ENCODE data around the gene ATP6V1G2. TPM values are rescaled to one million over a fixed set of nuclear protein-coding genes. Genes with fewer than 3 reads are reported as not detected.
A peak's percentile ranks its signal among the peaks of the same experiment; 100 is the strongest.
"Not testable (repeated sequence)": the region's sequence is repeated elsewhere in the genome, so short reads cannot be mapped to it uniquely, and the experiment has no call there.

ATP6V1G2 gene
- total RNA-seq, 1 experiment from 2014 or later: 0.60 TPM

DNA sequence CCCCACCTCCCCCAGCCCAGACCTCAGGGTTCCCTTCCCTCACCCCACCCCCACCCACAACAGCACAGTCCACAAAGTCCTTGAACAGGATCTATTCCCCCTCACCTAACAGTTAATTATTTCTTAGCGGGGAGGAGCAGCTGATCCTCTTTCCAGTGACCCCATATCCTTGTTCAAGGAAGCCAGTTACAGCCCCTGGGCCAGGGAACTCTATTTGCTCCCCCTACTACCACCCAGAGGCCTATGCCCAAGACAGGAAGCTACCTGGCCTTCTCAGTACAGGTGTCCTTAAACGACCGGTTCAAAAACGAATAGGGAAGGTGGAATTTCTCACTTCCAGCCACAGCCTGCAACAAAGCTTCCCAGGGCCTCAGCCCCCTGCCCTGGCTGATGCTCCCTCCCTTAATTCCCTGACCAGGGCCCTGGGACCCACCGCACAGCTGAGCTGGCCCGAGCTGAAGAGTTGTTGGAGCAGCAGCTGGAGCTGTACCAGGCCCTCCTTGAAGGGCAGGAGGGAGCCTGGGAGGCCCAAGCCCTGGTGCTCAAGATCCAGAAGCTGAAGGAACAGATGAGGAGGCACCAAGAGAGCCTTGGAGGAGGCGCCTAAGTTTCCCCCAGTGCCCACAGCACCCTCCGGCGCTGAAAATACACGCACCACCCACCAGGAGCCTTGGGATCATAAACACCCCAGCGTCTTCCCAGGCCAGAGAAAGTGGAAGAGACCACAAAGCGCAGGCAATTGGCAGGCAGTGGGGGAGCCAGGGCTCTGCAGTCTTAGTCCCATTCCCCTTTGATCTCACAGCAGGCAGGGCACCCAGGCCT lies 16.9 kb downstream of the ATP6V1G2 start:
- peak; percentile 20 for DNase-seq (ENCODE audit: low spot score)

DNA sequence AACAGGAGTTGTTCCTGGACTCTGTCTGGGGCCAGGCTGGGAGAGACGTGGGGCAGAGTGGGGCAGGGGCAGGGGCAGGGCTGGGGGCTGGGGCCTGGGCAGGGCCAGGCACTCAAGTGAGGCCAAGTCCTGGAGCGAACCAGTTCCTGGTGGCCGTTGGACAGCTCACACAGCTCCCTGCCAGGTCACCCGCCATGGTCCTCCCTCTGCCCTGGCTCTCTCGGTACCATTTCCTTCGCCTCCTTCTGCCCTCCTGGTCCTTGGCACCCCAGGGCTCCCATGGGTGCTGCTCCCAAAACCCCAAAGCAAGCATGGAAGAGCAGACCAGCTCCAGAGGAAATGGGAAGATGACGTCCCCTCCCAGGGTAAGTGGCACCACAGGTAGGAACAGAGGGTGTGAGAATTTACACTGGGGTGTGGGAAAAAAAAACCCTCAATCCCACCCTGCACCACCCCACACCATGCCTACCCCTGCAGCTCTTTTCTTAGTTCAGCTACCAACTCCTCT lies 17.5 kb downstream of the ATP6V1G2 start, which contains the start of gene MCCD1:
MCCD1 (plus strand) TSS at position 142 of the 508 bp plus-strand sequence; CDS start at position 195, 53 bp downstream.
- DNase-seq (ENCODE audit: low spot score): no peak

DNA sequence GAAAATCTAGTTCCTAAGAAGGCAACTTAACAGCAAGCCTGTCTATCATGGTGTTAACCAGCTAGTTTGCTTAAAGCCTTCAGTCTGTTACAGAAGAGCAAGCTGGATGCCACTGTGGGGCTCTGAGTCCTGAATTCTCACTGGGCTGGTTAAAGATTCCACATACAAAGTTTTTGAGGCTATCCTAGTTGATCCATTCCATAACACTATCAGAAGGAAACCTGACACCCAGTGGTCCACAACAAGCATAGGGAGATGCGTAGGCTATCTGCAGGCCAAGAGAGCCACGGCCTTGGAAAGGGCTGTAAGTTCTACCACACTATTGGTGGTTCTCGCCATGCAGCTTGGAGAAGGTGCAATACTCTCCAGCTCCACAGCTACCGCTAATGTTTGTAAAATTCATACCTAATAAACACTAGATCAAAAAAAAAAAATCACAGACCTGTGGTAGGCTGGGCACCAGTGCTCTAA lies 18.1 kb downstream of the ATP6V1G2 start:
- DNase-seq (ENCODE audit: low spot score): no peak

DNA sequence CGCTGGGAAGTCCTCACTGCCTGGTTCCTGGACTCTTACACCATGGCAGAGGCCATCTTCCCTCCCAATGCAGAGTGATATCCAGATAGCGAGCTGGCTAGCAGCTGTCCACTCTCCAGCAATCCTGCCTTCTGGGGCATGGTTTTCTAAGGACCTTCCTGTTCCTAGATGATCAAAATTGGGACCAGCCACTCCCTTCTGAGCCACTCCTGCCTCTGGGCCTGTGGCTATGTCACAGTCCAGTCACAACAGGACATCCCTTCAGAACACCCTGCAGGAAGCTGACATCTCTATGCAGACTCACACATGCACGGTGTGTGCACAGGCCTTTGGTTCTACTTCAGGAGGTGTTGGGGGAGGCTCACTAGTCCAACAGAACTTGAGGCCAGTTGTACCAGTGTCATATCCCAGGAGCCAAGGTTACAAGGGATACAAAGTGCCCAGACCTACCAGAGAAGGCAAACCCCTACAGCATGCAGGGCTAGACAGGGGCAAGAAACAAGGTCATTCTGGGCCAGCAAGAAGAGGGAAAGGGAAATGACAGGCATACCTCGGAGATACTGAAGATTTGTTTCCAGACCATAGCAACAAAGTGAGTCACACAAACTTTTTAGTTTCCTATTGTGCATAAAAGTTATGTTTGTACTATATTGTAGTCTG lies 20.3 kb downstream of the ATP6V1G2 start:
- DNase-seq (ENCODE audit: low spot score): no peak

DNA sequence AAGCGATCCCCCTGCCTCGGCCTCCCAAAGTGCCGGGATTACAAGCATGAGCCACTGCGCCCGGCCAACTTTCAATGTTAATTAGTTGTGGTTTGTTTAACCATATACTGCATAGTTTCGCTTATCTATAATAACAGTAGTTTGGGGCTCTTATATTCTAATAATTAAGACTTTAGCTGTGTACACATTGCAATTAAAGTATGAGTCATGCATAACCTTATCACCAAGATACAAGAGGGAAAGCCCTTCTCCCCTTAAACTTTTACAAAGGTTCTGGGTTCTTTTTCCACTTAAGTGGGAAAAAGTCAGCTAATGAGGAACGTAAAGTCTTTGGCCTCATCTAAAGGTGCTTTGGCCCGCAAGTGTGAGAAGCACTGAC lies 20.9 kb downstream of the ATP6V1G2 start:
- no peak for DNase-seq (ENCODE audit: low spot score)

DNA sequence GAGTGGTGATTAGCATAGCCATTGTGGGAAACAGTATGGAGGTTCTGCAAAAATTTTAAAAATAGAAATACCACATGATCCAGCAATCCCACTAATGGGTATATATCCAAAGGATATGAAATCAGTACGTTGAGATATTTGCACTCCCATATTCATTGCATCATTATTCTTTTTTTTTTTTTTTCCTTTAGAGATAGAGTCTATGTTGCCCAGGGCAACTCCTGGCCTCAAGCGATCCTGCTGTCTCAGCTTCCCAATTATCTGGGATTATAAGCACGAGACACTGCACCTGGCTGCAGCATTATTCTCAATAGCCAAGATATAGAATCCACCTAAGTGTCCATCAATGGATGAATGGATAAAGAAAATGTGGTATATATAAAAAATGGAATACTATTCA lies 24.6 kb downstream of the ATP6V1G2 start:
- DNase-seq (ENCODE audit: low spot score): no peak

DNA sequence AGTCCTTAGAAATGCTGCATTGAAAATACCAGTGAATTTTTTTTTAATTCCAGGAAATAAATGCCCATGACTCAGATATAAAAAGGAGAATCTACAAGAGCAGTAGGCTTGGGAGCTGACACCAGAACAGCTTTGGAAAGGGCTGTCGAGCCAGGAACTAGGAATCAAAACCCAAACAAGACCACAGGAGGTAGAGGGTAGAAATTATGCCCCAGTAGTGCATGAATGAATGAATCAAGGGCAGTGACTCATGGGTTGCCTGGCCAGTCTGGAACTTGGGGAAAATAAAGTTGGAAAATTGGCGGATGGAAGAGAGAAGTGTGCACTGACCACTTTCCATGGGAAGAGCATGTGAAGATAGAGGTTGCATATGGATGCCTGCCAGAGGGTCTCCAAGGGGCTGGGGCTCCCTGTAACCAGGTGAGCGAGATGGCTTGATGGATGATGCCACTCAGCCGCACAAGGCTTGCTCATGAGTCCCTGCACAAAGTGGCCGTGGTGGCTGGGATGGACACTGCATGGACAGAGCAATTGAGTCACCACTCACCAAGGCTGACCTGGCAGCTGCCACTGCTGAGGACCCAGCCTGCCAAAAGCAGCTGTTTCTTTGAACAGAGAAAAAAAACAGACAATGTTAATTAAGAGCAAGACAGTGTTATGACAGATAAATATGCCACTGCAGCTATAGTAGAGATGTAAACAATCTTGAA lies 32.8 kb downstream of the ATP6V1G2 start:
- no peak for DNase-seq (ENCODE audit: low spot score)

DNA sequence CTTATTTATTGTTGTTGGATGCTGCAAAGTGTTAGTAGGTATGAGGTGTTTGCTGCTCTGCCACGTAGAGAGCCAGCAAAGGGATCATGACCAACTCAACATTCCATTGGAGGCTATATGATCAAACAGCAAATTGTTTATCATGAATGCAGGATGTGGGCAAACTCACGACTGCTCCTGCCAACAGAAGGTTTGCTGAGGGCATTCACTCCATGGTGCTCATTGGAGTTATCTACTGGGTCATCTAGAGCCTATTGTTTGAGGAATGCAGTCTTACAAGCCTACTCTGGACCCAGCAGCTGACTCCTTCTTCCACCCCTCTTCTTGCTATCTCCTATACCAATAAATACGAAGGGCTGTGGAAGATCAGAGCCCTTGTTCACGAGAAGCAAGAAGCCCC lies 36.4 kb downstream of the ATP6V1G2 start:
- DNase-seq (ENCODE audit: low spot score): peak; percentile 36

DNA sequence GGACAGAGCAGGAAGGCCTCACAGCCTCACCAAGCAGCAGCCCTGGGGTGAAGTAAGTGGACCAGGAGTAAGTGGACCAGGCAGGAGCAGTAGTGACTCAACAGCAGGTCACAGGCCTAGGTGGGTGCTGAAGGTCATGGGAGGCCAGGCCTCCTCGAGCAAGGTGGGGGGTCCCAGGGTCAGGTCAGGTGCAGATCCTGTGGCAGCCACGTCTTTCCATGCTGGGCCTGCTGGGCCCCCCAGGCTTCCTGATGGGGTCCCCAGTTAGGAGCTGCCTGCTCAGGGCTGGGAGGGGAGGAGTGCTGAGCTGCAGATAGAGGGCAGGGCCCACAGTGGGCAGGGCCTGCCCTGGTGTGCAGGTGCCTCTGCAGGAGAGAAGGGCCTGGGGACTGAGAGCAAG lies 37.4 kb downstream of the ATP6V1G2 start:
- not testable (repeated sequence) for DNase-seq (ENCODE audit: low spot score)

DNA sequence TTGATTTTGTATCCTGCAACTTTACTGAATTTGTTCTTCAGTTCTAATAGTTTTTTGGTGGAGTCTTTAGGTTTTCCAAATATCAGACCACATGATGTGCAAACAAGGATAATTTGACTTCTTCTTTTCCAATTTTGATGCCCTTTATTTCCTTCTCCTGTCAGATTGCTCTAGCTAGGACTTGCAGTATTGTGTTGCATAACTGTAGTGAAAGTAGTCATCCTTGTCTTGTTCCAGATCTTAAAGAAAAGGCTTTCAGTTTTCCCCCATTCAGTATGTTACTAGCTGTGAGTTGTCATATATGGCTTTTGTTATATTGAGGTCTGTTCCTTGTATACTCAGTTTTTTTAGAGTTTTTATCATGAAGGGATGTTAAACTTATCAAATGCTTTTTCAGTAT lies 43.8 kb downstream of the ATP6V1G2 start:
- no peak for DNase-seq (ENCODE audit: low spot score)

DNA sequence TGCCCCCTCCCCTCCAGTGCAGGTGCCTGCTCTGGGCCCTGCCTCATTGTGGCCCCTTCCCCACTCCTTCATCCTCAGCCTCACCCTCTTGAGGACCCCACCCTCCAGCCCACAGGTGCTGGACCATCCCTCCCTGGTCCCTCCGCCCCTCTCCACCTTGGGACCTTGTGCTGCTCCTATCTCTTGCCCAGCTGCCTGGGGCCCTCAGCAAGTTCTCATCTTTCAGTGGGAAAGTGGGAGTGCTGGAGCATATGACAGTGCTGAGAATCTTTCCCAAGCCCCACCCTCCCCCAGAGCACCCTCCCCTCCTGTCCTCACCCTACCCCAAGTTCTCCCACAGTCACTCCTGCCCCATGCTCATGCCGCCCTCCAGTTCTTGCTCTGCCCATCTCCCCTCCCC lies 46.8 kb downstream of the ATP6V1G2 start:
- DNase-seq (ENCODE audit: low spot score): not testable (repeated sequence)

DNA sequence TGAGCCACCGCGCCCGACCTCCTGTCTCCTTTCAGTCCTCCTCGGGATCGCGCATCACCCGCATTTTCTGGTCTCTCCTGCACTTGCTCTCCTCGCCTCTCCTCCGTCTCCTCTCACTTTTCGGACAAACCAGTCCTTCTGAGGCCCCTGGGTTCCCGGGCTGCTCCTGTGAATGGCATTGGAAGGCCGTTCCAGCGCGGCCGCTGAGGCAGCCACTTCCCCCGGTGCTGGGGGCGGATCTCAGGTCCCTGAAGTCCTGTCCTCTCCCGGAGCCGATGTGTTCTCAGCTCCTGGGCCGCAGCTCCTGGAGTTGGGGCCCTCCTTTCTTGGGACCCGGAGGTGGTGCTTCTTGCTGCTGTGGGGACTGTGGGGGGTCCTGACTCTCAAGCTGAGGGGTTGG lies 47.7 kb downstream of the ATP6V1G2 start:
- DNase-seq (ENCODE audit: low spot score): no peak

DNA sequence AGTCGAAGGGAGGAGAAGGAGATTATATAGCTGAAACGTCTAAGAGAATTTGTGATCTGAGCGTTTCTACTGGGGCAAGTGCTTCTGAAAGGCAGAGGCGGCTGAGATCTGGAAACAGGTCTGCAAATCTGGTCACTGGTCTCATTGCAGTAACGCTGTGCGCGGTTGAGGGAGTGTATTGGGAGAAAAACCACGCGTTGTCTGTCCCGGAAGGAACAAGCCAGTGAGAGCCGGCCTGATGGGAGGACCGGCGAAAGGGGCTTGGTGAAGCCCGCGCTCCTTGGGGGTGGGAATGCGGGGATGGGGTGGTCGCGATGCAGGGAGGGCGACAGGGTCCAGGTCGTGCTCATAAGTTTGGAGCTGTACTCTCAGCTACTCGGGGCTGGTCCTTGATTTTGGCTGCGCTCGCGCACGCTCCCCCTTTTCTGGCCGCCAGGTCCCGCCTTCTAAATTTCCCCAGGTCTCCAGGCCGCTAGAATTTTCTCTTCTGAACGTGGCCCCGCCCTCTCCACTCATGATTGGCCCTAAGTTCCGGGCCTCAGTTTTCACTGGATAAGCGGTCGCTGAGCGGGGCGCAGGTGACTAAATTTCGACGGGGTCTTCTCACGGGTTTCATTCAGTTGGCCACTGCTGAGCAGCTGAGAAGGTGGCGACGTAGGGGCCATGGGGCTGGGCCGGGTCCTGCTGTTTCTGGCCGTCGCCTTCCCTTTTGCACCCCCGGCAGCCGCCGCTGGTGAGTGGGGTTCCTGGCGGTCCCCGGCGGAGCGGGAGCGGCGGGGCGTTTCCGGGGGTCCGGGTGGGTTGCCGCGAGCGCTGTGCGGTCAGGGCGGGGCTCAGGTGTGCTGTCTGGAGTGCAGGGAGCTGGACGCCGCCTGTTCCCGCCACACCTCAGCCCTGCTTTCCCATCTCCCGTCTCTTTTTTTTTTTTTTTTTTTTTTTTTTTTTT lies 48.6 kb downstream of the ATP6V1G2 start, which contains the start of gene MICB:
MICB (plus strand) TSS at position 615 of the 946 bp plus-strand sequence; CDS start at position 664, 49 bp downstream.
- peak; percentile 65 for DNase-seq (ENCODE audit: low spot score)

DNA sequence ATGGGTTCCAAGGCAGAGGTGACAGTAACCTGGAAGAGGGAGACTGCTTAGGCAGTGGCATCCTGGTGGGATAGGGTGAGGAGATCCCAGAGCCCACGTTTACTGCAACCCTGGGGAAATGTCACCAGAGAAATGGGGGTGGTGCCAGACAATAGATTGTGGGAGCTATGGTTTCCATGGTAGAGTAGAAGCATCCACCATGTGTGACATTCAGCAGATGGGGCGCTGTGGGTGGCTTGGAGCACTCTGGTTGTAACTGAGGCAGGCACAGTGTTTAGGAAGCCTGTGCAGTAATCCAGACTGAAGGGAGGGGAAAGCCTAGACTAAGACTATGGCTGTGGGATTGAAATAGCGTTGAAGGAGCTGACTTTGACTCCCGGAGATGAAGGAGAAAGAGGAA lies 49.6 kb downstream of the ATP6V1G2 start:
- not testable (repeated sequence) for DNase-seq (ENCODE audit: low spot score)

DNA sequence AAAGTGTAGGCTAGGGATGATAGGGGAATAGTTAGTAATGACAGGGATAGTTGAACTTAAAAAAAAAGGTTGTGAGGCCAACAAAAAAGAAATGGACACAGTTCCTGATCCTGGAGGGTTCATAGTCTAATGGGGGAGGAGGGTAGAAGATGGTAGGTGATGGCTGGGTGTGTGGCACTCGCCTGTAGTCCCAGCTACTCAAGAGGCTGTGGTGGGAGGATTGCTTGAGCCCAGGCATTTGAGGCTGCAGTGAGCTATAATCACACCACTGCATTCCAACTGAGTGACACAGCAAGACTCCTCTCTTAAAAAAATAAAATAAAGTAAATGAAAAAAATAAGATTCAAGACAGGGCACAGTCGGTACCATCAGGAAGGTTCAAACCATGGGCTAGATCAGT lies 50.8 kb downstream of the ATP6V1G2 start:
- DNase-seq (ENCODE audit: low spot score): no peak

Other genes starting within 250 kb of the ATP6V1G2 start
- 512 and 677 TPM in 2 replicates for gene HLA-B, start 189.4 kb downstream of the ATP6V1G2 start, total RNA-seq (2014; rRNA removed; shearing (Covaris generic))
- 65.8 and 75.4 TPM in 2 replicates for gene MICA, start 143.0 kb downstream of the ATP6V1G2 start, total RNA-seq (2014; rRNA removed; shearing (Covaris generic))
- gene MICB, start 48.5 kb downstream of the ATP6V1G2 start, total RNA-seq (2014; rRNA removed; shearing (Covaris generic)): 12.2 and 14.5 TPM in 2 replicates
- not detected in 2 replicates for gene MCCD1, start 17.6 kb downstream of the ATP6V1G2 start, total RNA-seq (2014; rRNA removed; shearing (Covaris generic))
- gene DDX39B, start 4.6 kb downstream of the ATP6V1G2 start, total RNA-seq (2014; rRNA removed; shearing (Covaris generic)): 580 and 595 TPM in 2 replicates
- 12.9 and 13.6 TPM in 2 replicates for gene NFKBIL1, start 1.0 kb upstream of the ATP6V1G2 start, total RNA-seq (2014; rRNA removed; shearing (Covaris generic))
- gene LTA, start 25.7 kb upstream of the ATP6V1G2 start, total RNA-seq (2014; rRNA removed; shearing (Covaris generic)): not detected in 2 replicates
- not detected in 2 replicates for gene TNF, start 29.0 kb upstream of the ATP6V1G2 start, total RNA-seq (2014; rRNA removed; shearing (Covaris generic))
- gene LTB, start 35.8 kb upstream of the ATP6V1G2 start, total RNA-seq (2014; rRNA removed; shearing (Covaris generic)): not detected in 2 replicates
- not detected in 2 replicates for gene LST1, start 39.7 kb upstream of the ATP6V1G2 start, total RNA-seq (2014; rRNA removed; shearing (Covaris generic))
- gene NCR3, start 46.4 kb upstream of the ATP6V1G2 start, total RNA-seq (2014; rRNA removed; shearing (Covaris generic)): not detected in 2 replicates
- gene AIF1, start 68.6 kb upstream of the ATP6V1G2 start, total RNA-seq (2014; rRNA removed; shearing (Covaris generic)): not detected in 2 replicates
- gene PRRC2A, start 74.1 kb upstream of the ATP6V1G2 start, total RNA-seq (2014; rRNA removed; shearing (Covaris generic)): 26.2 and 36.1 TPM in 2 replicates
- gene BAG6, start 106.1 kb upstream of the ATP6V1G2 start, total RNA-seq (2014; rRNA removed; shearing (Covaris generic)): 122 and 138 TPM in 2 replicates
- gene APOM, start 109.3 kb upstream of the ATP6V1G2 start, total RNA-seq (2014; rRNA removed; shearing (Covaris generic)): 0.91 and 1.1 TPM in 2 replicates
- gene C6orf47, start 114.2 kb upstream of the ATP6V1G2 start, total RNA-seq (2014; rRNA removed; shearing (Covaris generic)): 19.3 and 20.8 TPM in 2 replicates
- gene GPANK1, start 118.4 kb upstream of the ATP6V1G2 start, total RNA-seq (2014; rRNA removed; shearing (Covaris generic)): 13.4 and 15.9 TPM in 2 replicates
- 443 and 553 TPM in 2 replicates for gene CSNK2B, start 119.5 kb upstream of the ATP6V1G2 start, total RNA-seq (2014; rRNA removed; shearing (Covaris generic))
- not detected in 2 replicates for gene LY6G5B, start 123.4 kb upstream of the ATP6V1G2 start, total RNA-seq (2014; rRNA removed; shearing (Covaris generic))
- 0.97 TPM in 1 of 2 replicates, not detected in the other for gene LY6G5C, start 134.5 kb upstream of the ATP6V1G2 start, total RNA-seq (2014; rRNA removed; shearing (Covaris generic))
- gene ABHD16A, start 156.7 kb upstream of the ATP6V1G2 start, total RNA-seq (2014; rRNA removed; shearing (Covaris generic)): 28.0 and 34.6 TPM in 2 replicates
- not detected in 2 replicates for gene LY6G6F, start 160.3 kb upstream of the ATP6V1G2 start, total RNA-seq (2014; rRNA removed; shearing (Covaris generic))
- gene LY6G6D, start 168.7 kb upstream of the ATP6V1G2 start, total RNA-seq (2014; rRNA removed; shearing (Covaris generic)): not detected in 2 replicates
- not detected in 2 replicates for gene LY6G6C, start 175.1 kb upstream of the ATP6V1G2 start, total RNA-seq (2014; rRNA removed; shearing (Covaris generic))
- gene MPIG6B, start 176.8 kb upstream of the ATP6V1G2 start, total RNA-seq (2014; rRNA removed; shearing (Covaris generic)): not detected in 2 replicates
- 75.2 and 101 TPM in 2 replicates for gene DDAH2, start 182.7 kb upstream of the ATP6V1G2 start, total RNA-seq (2014; rRNA removed; shearing (Covaris generic))
- 710 and 730 TPM in 2 replicates for gene CLIC1, start 189.9 kb upstream of the ATP6V1G2 start, total RNA-seq (2014; rRNA removed; shearing (Covaris generic))
- 5.3 and 10.8 TPM in 2 replicates for gene MSH5, start 193.4 kb upstream of the ATP6V1G2 start, total RNA-seq (2014; rRNA removed; shearing (Covaris generic))
- gene SAPCD1, start 216.0 kb upstream of the ATP6V1G2 start, total RNA-seq (2014; rRNA removed; shearing (Covaris generic)): 0.21 and 2.8 TPM in 2 replicates
- 0.37 and 2.2 TPM in 2 replicates for gene VWA7, start 230.7 kb upstream of the ATP6V1G2 start, total RNA-seq (2014; rRNA removed; shearing (Covaris generic))
- 37.3 and 37.5 TPM in 2 replicates for gene VARS1, start 249.1 kb upstream of the ATP6V1G2 start, total RNA-seq (2014; rRNA removed; shearing (Covaris generic))